Stimulated activated CD8-positive, alpha-beta memory T cell treated with anti-CD3 and anti-CD28 coated beads, Interleukin-12 subunit alpha, Interleukin-12 subunit beta, amount 100 ng/mL, for 24 hours (primary cell): ENCODE data around the gene CDK1.
"Not testable (repeated sequence)": the region's sequence is repeated elsewhere in the genome, so short reads cannot be mapped to it uniquely, and the experiment has no call there.

Experiments used
- DNase-seq: peaks from one replicate; pipeline ENCODE4 v3.0.0-alpha.2; 2020; ENCODE audit errors: extremely low read depth

The CDK1 gene

DNA sequence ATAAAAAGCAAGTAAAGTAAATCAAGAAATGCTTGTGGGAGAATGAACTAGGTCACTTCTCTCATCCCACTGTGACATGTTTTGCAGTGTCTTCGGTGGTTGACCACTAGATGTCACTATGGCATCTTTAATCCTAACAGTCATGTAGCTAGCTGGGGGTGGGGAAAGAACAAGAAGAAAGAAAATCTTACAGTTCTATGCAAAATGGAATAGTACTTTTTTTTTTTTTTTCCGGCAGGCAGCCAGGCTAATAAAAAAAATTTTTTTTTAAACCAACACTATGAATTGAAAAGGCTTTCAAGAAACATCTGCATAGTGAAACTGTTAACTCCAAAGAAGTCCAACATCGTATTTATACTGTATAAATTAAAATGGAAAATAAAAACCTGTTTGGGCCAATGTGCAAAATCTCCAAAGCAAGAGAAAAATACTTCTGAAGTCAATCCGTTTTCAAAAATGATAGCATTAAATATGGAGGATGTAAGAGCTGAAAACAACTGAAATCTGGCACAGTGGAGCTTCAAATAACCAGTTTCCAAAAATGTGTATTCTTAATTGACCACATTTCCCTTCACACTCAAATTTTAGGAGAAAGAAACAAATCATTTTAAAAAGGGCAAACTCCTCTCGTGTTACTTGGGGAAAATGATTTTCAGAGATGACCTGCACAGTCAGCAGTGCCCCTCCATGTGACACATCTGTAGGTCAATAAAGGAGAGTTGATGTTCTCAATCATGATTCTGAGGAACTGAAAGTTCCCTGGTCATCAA lies 38.5 kb downstream of the CDK1 start:
- DNase-seq: no peak

DNA sequence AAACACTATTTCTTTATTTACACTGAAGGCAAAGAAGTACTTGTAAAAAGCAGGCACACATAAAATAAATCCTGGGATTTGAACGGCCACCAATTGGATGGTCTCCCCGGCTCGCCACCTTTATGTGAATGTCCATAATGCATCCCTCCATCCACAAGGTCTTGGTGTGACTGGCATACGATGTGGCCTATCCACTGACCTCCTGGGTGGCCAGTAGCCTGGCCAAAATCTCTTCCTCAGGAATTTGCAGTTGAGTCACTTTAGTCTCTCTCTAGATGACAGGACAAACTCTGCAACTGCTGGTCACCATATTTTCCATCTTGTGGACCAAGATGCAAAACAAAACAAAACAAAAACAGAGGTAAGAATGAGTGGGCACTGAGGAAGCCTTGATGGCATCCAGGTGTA lies 39.1 kb downstream of the CDK1 start:
- no peak for DNase-seq

DNA sequence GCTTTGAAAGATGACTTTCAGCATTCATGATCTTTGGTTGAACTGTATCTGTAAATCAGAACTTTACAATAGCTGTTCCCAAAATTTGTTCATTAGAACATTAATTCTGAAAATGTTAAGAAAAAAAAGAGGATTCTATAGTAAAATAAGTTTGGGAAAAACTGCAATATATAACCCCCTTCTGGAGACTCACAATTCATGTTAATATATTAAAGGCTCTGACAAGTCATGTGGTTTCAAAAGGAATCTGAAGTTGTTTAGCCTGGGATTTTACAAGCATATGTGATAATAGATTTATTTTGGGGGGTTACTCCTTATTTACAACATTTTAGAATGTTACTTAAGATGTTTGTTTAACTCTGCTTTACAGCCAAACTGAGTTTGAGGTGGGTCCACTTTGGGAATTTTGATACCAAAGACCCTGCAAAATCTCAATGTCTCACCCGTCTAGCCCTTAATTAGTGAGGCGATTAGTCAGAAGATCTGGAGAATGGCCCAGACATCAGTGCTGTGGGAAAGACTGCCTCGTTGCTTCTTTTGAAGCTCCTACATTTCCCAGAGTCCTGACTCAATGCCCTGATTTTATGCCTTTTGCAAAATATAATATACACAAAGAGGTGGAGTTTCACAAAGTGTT lies 40.0 kb downstream of the CDK1 start:
- no peak for DNase-seq

DNA sequence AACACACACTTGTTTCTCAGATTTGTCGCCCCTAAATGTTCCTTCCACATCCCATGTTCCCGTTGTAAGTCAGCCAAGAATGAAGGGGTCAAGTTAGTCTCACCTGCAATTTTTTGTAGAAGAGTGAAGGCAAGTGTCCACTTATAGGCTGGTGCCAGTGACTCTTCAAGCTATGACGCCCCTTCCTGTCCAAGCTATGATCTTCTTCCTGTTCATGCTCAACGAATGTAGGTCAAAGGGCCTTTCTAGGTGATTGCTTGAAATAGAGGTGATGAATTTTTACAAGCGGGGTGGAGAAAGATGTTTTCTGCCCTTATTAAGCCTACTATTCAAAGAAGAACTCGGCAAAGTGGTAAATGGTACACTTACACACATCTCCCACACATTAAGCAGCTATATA lies 41.0 kb downstream of the CDK1 start:
- no peak for DNase-seq

DNA sequence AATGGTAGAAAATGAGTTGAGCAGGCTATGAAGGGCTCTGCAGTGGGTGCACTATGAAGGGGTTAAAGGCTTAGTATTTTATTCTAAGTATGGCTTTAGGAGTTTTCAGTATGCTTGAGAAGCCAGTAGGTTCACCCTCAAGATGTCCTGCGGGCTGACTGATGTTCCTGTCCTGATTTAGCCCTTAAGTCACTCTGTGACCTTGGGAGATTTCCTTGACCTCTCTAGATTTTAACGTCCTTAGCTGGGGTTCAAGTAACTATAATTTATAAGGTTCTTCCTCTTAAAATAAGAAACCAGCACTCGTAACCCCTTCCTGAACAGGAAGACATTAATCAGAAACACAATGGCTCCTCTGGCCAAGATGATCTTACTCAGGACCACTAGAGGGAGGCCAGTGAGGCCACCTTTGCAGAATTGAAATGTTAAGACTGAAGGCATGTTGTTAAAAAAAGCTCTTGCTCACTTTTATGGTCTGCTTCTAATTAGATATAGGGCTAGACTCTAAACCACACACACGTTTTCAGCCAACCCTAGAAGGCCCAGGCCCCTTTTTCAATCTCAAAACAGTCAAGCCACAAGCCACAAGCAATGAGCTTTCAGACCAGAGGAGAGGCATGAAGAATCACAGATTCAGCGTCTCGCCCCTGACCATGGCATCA lies 41.9 kb downstream of the CDK1 start:
- no peak for DNase-seq

DNA sequence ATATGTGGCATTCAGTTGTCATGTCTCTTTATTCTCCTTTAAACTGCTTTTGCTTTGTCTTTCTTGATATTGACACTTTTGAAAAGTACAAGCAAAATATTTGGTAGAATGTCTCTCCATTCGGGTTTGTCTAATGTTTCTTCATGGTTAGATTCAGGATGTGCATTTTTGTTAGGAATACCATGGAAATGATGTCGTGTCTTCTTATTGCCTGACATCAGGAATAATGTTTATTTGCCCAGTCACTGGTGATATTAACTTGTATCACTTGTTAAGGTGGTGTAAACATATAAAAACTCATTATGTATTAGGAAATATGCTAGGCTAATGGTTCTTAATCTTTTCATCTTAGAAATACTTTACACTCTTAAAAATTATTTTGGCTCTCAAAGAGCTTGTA lies 43.4 kb downstream of the CDK1 start:
- DNase-seq: no peak

DNA sequence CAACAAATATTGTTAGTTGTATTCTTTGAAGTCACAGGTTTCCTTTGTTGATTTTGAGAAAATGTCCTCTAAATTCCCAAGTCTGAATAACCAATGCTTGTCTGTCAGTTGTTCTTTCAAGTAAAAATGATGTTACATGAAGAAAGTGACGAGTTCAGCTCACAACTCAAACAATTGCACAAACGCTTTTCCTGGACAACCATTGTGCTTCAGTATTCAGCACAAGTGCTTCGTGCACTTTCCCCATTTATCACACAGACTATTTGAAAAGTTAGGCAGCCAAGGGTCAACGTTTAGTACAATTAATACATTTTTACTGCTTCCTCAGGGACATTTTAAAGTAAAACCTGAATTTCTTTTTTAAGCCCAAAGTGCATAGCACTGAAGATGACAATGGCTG lies 44.5 kb downstream of the CDK1 start:
- DNase-seq: no peak

DNA sequence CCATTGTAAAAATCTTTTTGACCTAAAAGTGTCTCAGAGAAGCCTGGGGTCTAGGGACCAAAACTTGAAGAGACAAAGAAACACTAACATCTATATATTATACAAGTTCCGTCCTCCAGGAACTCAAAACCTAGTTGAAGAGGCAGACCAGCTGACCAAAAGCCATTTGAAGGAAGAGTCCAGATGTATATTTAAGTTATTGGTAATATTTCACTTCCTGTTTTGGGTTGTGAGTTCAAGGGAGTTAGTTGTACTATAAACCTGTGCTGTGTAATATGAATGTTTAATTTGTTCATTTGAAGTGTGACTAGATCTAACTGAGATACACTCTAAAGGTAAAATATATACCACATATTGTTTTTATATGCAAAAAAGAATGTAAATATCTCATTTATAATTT lies 45.0 kb downstream of the CDK1 start:
- no peak for DNase-seq

DNA sequence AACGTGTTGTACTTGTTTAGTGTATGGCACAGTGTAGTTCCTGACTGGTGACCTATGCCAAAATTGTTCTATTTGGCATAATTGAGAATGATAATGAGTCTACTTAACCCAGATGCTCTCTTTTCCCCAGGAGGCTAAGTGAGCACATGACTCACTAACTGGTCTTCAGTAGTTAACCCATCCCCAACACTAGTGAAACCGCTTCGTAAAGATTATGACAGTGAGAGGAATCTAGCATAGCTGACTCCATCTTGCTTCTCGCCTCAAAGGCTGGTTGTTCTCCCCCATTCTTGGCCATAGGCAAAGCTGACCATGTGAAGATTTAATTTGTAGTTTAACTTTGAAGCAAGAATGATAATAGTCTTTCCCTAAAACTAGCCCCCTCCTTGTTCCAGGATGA lies 47.2 kb downstream of the CDK1 start:
- DNase-seq: no peak

DNA sequence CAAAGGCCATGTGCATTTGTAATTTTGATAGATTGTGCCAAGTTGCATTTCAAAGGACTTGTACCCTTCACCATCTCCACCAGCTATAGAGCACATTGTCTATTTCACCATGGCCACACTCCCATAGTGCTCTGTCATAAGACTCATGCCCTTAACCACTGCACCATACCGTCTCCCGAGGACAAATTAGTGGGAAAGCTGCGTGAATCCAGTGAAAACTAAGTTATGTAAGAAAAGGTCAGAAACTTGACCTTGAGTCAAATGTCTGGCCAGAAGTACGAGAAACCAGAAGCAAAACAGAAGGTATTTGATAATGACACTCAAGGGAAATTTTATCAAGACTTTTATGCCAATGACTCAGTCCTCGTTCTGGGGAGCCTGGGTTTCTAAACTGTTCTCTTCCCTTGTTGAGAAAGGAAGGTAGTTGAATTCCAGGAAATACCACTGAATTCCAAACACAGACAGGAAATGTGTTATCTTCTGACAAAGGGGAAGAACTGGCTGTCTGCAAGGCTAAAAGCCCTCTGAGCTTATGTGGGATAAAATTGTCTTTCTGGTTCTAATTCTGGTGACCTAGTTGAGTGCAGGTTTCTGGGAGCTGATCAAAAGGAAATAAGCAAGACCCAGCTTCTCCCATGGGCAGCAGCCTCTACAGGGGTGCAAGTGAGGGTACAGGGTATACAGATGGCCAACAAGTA lies 49.7 kb downstream of the CDK1 start:
- no peak for DNase-seq

DNA sequence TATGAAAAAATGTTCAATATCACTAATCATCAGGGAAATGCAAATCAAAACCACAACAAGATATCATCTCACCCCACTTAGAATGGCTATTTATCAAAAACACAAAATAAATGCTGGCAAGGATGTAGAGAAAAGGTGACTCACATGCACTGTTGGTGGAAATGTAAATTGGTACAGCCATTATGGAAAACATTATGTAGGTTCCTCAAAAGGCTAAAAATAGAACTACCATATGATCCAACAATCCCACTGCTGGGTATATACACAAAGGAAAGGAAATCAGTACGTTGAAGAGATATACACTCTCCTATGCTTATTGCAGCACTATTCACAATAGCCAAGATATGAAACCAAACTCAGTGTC lies 50.2 kb downstream of the CDK1 start:
- no peak for DNase-seq

DNA sequence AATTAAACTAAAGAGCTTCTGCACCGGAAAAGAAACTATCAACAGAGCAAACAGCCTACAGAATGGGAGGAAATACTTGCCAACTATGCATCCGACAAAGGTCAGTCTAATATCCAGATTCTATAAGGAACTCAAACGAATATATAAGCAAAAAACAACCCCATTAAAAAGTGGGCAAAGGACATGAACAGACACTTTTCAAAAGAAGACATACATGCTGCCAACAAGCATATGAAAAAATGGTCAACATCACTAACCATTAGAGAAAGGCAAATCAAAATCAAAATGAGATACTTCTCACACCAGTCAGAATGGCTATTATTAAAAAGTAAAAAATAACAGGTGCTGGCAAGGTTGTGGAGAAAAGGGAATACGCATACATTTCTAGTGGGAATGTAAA lies 53.9 kb downstream of the CDK1 start:
- DNase-seq: not testable (repeated sequence)

DNA sequence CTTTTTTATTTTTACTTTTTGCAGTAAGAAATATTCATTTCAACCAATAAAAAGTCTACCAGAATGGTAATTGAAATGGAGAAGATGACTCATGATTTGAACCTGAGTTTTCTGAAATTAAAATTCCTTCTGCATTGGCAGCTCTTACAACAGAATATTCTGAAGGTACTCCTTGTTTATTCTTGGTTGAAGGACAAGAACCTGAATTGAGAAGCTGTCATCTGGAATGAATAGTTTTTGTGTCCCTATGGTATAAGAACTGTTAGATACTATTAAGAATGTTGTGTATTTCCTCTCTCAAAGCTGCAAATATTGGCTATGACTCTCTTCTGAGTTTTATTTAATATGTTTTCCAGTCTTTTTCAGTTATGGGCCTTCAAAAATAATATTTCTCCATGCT lies 56.1 kb downstream of the CDK1 start:
- DNase-seq: no peak

DNA sequence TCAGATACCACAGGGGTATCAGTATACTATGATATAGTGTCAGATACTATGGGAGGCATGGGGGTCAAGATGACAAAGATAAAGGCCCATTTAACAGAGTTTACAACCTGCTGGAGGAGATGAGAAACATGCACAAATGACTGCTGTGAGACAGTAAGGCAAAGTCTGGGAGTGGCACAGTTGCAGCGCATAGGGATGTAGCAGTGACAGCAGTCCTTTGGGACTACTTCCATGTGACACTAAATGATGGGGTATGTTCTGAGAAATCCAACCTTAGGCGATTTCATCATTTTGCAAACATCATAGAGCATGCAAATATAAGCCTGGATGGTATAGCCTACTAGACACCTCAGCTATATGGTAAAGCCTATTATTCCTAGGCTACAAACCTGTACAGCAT lies 56.8 kb downstream of the CDK1 start:
- no peak for DNase-seq

DNA sequence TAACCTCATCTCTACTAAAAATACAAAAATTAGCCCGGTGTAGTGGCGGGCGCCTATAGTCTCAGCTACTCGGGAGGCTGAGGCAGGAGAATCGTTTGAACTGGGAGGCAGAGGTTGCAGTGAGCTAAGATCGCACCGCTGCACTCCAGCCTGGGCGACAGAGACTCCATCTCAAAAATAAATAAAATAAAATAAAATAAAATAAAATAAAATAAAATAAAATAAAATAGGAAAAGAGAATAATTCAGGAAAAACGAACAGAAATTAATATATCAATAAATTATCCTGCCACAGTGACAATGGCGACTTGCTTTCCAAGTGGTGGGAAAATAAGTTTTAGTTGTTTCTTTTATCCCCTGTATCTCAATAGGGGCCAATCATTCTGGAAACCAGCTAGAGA lies 62.9 kb downstream of the CDK1 start:
- not testable (repeated sequence) for DNase-seq

DNA sequence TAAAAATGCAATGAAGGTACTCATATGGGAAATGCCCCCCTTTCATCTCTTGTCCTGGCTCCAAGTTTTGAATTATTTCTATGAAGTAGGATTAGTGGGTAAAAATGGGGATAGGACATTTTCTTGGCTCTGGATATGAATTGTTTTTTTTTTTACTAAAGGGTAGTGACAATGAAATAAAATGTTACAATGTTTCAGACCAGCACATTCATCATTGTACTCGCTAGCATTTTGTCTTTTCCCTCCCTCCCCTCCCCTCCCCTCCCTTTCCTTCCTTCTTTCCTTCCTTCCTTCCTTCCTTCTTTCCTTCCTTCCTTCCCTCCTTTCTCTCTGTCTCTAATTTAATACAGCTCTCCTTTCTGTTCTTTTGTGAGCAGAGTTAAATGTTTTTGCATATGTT lies 64.4 kb downstream of the CDK1 start:
- no peak for DNase-seq
